H1 (cell line): ENCODE data around the gene PCDHA9. TPM values are rescaled to one million over a fixed set of nuclear protein-coding genes. Genes with fewer than 3 reads are reported as not detected.

ENCODE experiments used
- ATF2 ChIP-seq: IDR thresholded peaks from 2 replicates; pipeline ENCODE4 v1.6.1; 2012; ENCODE audit warnings: low read length, inconsistent platforms
- CBX8 ChIP-seq: fragments of 300-800, 300-1000 bp; sonication (generic); IDR thresholded peaks from 2 replicates; pipeline ENCODE4 v1.7.1; 2016; ENCODE audit warnings: low read depth, low read length, borderline replicate concordance
- CHD7 ChIP-seq: fragments of 300-600 bp; sonication (generic); IDR thresholded peaks from 2 replicates; pipeline ENCODE4 v1.7.1; 2012; ENCODE audit warnings: low read length, moderate library complexity, mild to moderate bottlenecking, inconsistent platforms; ENCODE audit not compliant: insufficient replicate concordance
- GABPA ChIP-seq: IDR thresholded peaks from 2 replicates; pipeline ENCODE4 v1.6.1; 2011; ENCODE audit warnings: mild to moderate bottlenecking, low read length, moderate library complexity, borderline replicate concordance; ENCODE audit not compliant: insufficient read depth
- NANOG ChIP-seq: IDR thresholded peaks from 2 replicates; pipeline ENCODE4 v1.6.1; 2011; ENCODE audit warnings: low read length, low read depth, mild to moderate bottlenecking, inconsistent platforms; ENCODE audit not compliant: insufficient read depth, poor library complexity, severe bottlenecking
- POLR2A ChIP-seq, 2 experiments: IDR thresholded peaks; 1 replicate in 1 of 2; 2 replicates in 1 of 2; pipeline ENCODE4 v1.6.1; 2011; ENCODE audit warnings: low read depth in 2 of 2, low read length in 2 of 2, mild to moderate bottlenecking in 2 of 2; ENCODE audit errors: control extremely low read depth in 1 of 2
- TAF7 ChIP-seq: optimal IDR thresholded peaks from 2 replicates; pipeline ENCODE3; 2011; ENCODE audit warnings: low read depth, mild to moderate bottlenecking, inconsistent platforms, low read length, moderate library complexity, borderline replicate concordance
- polyA plus RNA-seq, 7 experiments: library from polyadenylated mRNA; depleted of rRNA in 3 of 7; stranded (reverse) in 5 of 7; unstranded in 2 of 7; fragments of >200 nt in 5 of 7; fragments of 200-250 nt in 2 of 7; gene quantifications; 1 replicate in 5 of 7; 2 replicates in 1 of 7; 4 replicates in 1 of 7; pipeline versions ENCODE4 v1.2.1 to v1.2.3, GENCODE V29; 2011 to 2013; ENCODE audit warnings: missing spikeins in 2 of 7, mixed read lengths in 2 of 7
- total RNA-seq: library from RNA; stranded (reverse); fragmentation: NEBNext Ultra II Directional; extraction: Animal tissue kit (Norgen Biotek cat#: 25700); gene quantifications from 2 replicates; pipeline ENCODE4 v1.2.1, GENCODE V29; 2021

PCDHA9 gene
- total and polyA plus RNA-seq, 2 of the 8 experiments (the other 6 are each of a cell fraction or from before 2014, with no cell fraction given), result 0.12 to 0.28 TPM

DNA sequence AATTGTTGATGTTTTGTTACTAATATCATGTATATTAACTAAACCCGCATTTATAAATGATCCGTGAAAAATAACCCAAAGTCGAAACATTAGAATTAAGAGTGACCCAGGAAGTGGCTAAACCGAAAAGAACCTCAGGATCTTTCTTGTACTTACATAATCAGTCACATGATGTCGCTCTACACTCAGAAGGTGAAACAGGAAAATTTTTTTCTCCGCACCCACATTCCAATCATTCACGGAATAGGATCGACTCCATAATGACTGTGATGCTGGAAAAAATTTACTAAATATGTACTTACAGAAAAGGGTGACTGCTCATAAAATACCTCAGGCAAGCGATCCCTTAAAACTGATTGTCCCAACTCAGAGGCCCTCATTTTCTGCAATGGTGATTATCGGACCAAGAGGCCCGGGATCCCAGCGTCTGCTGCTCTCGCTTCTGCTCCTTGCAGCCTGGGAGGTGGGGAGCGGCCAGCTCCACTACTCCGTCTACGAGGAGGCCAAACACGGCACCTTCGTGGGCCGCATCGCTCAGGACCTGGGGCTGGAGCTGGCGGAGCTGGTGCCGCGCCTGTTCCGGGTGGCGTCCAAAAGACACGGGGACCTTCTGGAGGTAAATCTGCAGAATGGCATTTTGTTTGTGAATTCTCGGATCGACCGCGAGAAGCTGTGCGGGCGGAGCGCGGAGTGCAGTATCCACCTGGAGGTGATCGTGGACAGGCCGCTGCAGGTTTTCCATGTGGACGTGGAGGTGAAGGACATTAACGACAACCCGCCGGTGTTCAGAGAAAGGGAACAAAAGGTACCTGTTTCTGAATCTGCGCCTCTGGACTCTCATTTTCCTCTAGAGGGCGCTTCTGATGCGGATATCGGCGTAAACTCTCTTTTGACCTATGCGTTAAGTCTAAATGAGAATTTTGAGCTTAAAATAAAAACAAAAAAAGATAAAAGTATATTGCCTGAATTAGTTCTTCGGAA, 27.2 kb downstream of the PCDHA9 start, which contains the start of gene PCDHA12 (continued):
- TF ChIP-seq CHD7 (no peak), POLR2A (IDR thresholded peaks at IDR 0.05; ENCODE audit: control extremely low read depth in 1 of 2, low read depth in 2 of 2, low read length in 2 of 2) (peak in 1 of 2 experiments; percentile 68; a peak in 2 of 3 replicates), TAF7 (no peak), CBX8 (no peak), ATF2 (no peak), GABPA (no peak), NANOG (no peak)
